Memory B cell (primary cell): ENCODE measurements around the gene SMC6.

ENCODE experiments used
- ATAC-seq: fragments of 150-1000 bp; cut with Tn5 transposase; 2 replicates; pipeline ENCODE4 v1.10.0; 2021; ENCODE audit warnings: low read depth, mild to moderate bottlenecking, moderate library complexity
- DNase-seq, 2 donors: peaks; one replicate each; pipeline ENCODE4 v3.0.0; 2022; ENCODE audit warnings: low spot score in 2 of 2
- H3K27ac Mint-ChIP-seq: one replicate; pipeline ENCODE4 v1.8.0; 2022; ENCODE audit warnings: mild to moderate bottlenecking, moderate library complexity, mixed read lengths
- H3K27me3 Mint-ChIP-seq: one replicate; pipeline ENCODE4 v1.8.0; 2022; ENCODE audit warnings: mixed read lengths
- H3K36me3 Mint-ChIP-seq: one replicate; pipeline ENCODE4 v1.8.0; 2022; ENCODE audit warnings: mild to moderate bottlenecking, mixed read lengths
- H3K4me1 Mint-ChIP-seq: one replicate; pipeline ENCODE4 v1.8.0; 2022; ENCODE audit warnings: mixed read lengths
- H3K4me3 Mint-ChIP-seq: one replicate; pipeline ENCODE4 v1.8.0; 2022; ENCODE audit warnings: mild to moderate bottlenecking, moderate library complexity, mixed read lengths
- H3K9me3 Mint-ChIP-seq: one replicate; pipeline ENCODE4 v1.8.0; 2022; ENCODE audit warnings: mixed read lengths

The SMC6 gene

GRCh38 chr2:17620841-17621240, 132.8 kb downstream of the SMC6 start:
- ATAC-seq (no peak), DNase-seq (no peak)
- no peak overlapping the region for H3K4me3 Mint-ChIP-seq
- H3K4me1 Mint-ChIP-seq = no peaks in the 10 kb centered on the region
- no peaks in the 10 kb centered on the region for H3K36me3 Mint-ChIP-seq
- H3K27me3 Mint-ChIP-seq = peaks cover 9% of the 10 kb centered on the region
- no peak overlapping the region for H3K27ac Mint-ChIP-seq
- no peaks in the 10 kb centered on the region for H3K9me3 Mint-ChIP-seq

- Mint-ChIP-seq H3K27me3 (peaks cover 9% of the 10 kb centered on the region), H3K4me1 (no peaks in the 10 kb centered on the region), H3K9me3 (no peaks in the 10 kb centered on the region), H3K27ac (no peak overlapping the region), H3K36me3 (no peaks in the 10 kb centered on the region), H3K4me3 (no peak overlapping the region)
- ATAC-seq (no peak), DNase-seq (no peak)
These were observed 133.3 kb downstream of the SMC6 start for GRCh38 chr2:17620280-17620679.

GRCh38 chr2:17617955-17618354, 135.7 kb downstream of the SMC6 start:
- DNase-seq (no peak), ATAC-seq (no peak)
- H3K36me3 Mint-ChIP-seq = no peaks in the 10 kb centered on the region
- H3K27me3 Mint-ChIP-seq = peaks cover 13% of the 10 kb centered on the region
- H3K27ac Mint-ChIP-seq = no peak overlapping the region
- H3K4me1 Mint-ChIP-seq = no peaks in the 10 kb centered on the region
- H3K9me3 Mint-ChIP-seq = no peaks in the 10 kb centered on the region
- H3K4me3 Mint-ChIP-seq = no peak overlapping the region

GRCh38 chr2:17617516-17617915, 136.1 kb downstream of the SMC6 start:
- ATAC-seq (no peak), DNase-seq (no peak)
- no peaks in the 10 kb centered on the region for H3K36me3 Mint-ChIP-seq
- no peaks in the 10 kb centered on the region for H3K9me3 Mint-ChIP-seq
- H3K27me3 Mint-ChIP-seq = peaks cover 15% of the 10 kb centered on the region
- no peaks in the 10 kb centered on the region for H3K4me1 Mint-ChIP-seq
- no peak overlapping the region for H3K4me3 Mint-ChIP-seq
- no peak overlapping the region for H3K27ac Mint-ChIP-seq

GRCh38 chr2:17616405-17616804, 137.2 kb downstream of the SMC6 start:
- peaks cover 14% of the 10 kb centered on the region for H3K27me3 Mint-ChIP-seq
- no peak for ATAC-seq
- H3K36me3 Mint-ChIP-seq = no peaks in the 10 kb centered on the region
- no peak for DNase-seq
- H3K27ac Mint-ChIP-seq = no peak overlapping the region
- H3K4me1 Mint-ChIP-seq = no peaks in the 10 kb centered on the region
- no peaks in the 10 kb centered on the region for H3K9me3 Mint-ChIP-seq
- H3K4me3 Mint-ChIP-seq = no peak overlapping the region

GRCh38 chr2:17615728-17616351, 137.8 kb downstream of the SMC6 start:
- H3K27ac Mint-ChIP-seq = no peak overlapping the region
- no peaks in the 10 kb centered on the region for H3K36me3 Mint-ChIP-seq
- H3K4me1 Mint-ChIP-seq = no peaks in the 10 kb centered on the region
- DNase-seq (no peak), ATAC-seq (no peak)
- no peak overlapping the region for H3K4me3 Mint-ChIP-seq
- peaks cover 14% of the 10 kb centered on the region for H3K27me3 Mint-ChIP-seq
- H3K9me3 Mint-ChIP-seq = no peaks in the 10 kb centered on the region

- peaks cover 14% of the 10 kb centered on the region for H3K27me3 Mint-ChIP-seq
These were observed 138.5 kb downstream of the SMC6 start for GRCh38 chr2:17615147-17615546.

GRCh38 chr2:17614174-17614930, 139.3 kb downstream of the SMC6 start:
- ATAC-seq (no peak), DNase-seq (no peak)
- no peaks in the 10 kb centered on the region for H3K4me1 Mint-ChIP-seq
- H3K27ac Mint-ChIP-seq = no peak overlapping the region
- peaks cover 11% of the 10 kb centered on the region for H3K27me3 Mint-ChIP-seq
- no peaks in the 10 kb centered on the region for H3K9me3 Mint-ChIP-seq
- no peak overlapping the region for H3K4me3 Mint-ChIP-seq
- H3K36me3 Mint-ChIP-seq = no peaks in the 10 kb centered on the region

More at GRCh38 chr2:17615147-17615546, 138.5 kb downstream of the SMC6 start:
- Mint-ChIP-seq H3K9me3 (no peaks in the 10 kb centered on the region), H3K4me3 (no peak overlapping the region), H3K27ac (no peak overlapping the region), H3K36me3 (no peaks in the 10 kb centered on the region), H3K4me1 (no peaks in the 10 kb centered on the region)
- ATAC-seq (no peak), DNase-seq (no peak)
